T-helper 1 cell treated with Interleukin-12 subunit alpha and Interleukin-12 subunit beta and Interleukin-4 antibody, amounts not matched to agents 30 ng/mL and 1 ng/mL, for 36 hours (primary cell): ENCODE data around the gene SLC17A3. TPM values are rescaled to one million over a fixed set of nuclear protein-coding genes. Genes with fewer than 3 reads are reported as not detected.

ENCODE experiments used
- intact Hi-C: fragments of 100-400 bp; cut with micrococcal nuclease; formaldehyde crosslinking; loops from one replicate; pipeline ENCODE4 v1.15.1; 2024
- total RNA-seq: library from RNA; stranded (reverse); gene quantifications from 2 replicates; pipeline ENCODE4 v1.2.3, GENCODE V29; 2022

SLC17A3 gene
- total RNA-seq, 1 donor from 2014 or later, result 0.59 TPM

GRCh38 chr6:25842526-25842925 lies 31.5 kb downstream of the SLC17A3 start:
- intact Hi-C loops, result no loop called here

- intact Hi-C loops, result no loop called here
Measured at GRCh38 chr6:25835442-25836283, 38.4 kb downstream of the SLC17A3 start.

GRCh38 chr6:25834950-25835349 lies 39.1 kb downstream of the SLC17A3 start:
- intact Hi-C loops, result no loop called here

DNA sequence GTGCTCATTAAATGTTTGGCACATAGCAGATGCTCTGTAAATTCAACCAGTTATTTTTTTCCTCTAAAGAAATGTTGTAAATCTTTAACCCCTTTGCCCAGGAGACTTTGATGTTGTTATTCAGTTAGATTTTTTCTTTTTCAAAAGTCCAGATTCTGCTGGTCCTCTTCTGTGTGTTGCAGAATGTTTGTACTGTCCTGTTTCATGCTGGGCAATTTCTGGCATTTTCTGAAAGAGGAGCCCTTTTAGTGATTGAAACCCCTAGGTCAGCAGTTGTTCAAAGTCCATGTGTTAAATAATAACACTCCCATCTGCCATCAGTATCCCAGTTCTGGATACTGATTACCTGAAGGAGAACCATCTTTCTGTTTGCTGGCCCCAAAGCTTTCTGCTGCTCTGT lies 40.9 kb downstream of the SLC17A3 start:
- intact Hi-C loops, result no loop called here

DNA sequence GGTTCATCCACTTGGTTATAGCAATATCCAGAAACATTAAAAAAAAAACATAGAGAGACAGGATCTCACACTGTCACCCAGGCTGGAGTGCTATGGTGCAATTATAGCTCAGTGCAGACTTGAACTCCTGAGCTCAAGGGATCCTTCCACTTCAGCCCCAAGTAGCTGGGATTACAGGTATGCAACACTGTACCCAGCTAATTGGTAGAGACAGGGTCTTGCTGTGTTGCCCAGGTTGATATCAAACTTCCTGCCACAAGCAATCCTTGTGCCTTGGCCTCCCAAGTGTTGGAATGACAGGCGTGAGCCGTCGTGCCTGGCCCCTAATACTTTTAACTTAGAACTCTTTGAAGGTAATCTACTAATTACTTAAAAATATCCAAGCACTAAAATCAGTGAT lies 41.4 kb downstream of the SLC17A3 start:
- intact Hi-C loops, result no loop called here

DNA sequence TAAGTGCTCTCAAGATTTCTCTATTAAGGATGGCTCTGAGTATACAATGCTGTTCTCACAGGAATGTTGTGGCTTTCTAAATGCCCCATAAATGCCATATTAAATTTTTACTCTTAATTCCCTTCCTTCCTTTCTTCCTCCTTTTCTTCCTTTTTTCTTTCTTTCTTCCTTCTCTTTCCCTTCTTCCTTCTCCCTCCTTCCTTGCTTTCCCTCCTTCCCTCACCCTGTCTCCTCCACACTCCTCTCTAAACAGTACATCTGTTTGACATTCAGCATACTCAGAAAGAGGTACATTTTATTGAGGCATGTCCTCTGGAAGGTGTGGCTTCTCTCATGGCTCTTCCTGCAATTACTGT lies 41.8 kb downstream of the SLC17A3 start:
- intact Hi-C loops, result no loop called here

DNA sequence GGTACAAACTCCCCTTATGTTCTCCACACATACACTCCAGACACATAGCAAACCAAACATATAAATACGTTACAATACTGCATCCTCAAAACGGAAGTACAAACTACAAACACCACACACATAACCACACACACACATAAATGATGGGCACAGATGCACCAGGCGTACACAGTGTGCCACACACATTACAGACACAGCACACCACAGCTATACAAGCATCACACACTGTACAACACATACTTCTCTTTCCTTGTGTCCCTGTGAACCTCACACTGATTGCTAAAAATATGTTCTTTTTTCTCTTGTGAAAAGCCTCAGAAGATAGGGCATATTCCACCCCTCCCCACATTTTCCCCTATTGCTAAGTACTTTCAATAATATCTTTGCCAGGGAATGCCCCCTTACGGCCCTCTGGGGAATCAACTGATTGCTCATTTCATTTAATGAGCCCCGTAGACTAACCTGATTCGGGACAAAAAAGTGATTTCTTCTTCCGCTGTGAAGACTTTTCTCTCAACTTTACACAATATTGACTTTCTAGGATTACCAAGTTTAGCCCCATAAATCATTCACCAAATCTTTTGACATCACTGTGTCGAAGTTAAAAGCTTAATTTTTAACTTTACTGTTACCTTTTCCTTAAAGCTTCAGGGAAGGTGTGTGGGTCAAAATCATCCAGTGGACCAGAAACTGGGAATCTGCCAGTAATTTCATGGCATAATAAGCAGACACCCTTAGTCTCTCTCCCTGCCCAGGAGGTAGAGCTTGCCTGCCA lies 42.3 kb downstream of the SLC17A3 start, which contains the start of gene SLC17A1:
Gene SLC17A1, minus strand, starts transcription at position 521 of the 775 bp plus-strand sequence. CDS start 1,495 bp downstream, outside the sequence.
- intact Hi-C loops, result no loop called here

- intact Hi-C loops, result no loop called here
Measured at GRCh38 chr6:25830458-25830857, 43.6 kb downstream of the SLC17A3 start.

DNA sequence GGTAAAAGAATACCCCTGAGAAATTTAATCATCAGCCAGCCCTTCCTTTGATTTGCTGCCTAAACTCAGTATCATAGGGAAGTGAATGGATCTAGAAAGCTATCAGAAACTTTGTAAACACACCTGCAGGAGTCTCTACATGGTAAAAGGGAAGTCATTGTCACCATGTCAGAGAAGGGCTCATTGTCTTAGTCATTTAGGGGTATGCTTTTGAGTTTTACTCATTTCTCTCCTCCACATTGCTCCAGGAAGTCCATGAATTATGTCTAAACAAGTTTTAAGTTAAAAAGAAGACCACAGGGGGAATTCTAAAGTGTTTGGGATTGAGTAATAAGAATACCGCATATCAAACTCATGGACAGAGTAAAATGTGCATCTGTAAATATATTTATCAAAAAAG lies 44.7 kb downstream of the SLC17A3 start:
- intact Hi-C loops, result no loop called here

- intact Hi-C loops, result no loop called here
Measured at GRCh38 chr6:25821341-25821740, 52.7 kb downstream of the SLC17A3 start.

DNA sequence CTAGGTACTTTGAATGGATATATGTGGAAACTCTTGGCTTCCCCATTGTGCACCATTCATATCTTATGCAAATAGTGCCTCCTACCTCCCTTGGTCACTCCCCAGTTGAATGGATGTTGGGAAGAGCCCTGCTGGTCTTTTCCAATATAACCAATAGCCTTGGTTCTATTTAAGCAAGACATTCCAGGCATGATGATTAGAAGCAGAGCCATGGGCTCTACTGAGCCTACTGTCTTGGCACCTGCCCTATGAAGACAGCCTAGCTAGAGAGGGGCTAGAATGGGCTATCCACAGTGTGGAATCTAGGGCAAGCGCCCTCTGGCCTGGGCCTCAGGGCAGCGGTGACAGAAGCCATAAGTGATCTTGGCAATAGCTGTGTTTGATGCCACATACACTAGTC lies 57.8 kb downstream of the SLC17A3 start:
- intact Hi-C loops, result no loop called here

DNA sequence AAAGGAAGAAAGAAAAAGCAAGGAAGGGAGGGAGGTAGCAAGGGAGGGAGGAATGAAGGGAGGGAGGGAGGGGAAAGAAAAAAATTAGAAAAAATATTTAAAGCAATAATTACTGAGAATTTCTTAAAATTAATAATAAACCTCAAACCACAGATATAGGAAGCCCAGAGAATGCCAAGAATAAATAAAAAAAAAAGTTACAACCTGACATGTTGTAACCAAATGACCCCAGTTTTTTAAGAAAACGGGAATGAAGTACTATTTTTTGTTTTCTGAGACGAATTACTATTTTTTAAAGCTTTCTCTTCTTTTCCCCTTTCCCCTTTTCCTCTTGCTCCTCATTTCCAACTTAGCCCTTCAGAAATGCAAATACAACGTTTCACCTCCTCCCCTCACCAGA lies 58.8 kb downstream of the SLC17A3 start:
- intact Hi-C loops, result no loop called here

- intact Hi-C loops, result no loop called here
Measured at GRCh38 chr6:25804804-25805203, 69.2 kb downstream of the SLC17A3 start.

GRCh38 chr6:25801436-25801835 lies 72.6 kb downstream of the SLC17A3 start:
- intact Hi-C loops, result no loop called here

Other genes starting within 250 kb of the SLC17A3 start
- not detected in 2 replicates for gene SCGN, start 222.0 kb downstream of the SLC17A3 start, total RNA-seq
- not detected in 2 replicates for gene SLC17A4, start 119.5 kb downstream of the SLC17A3 start, total RNA-seq
- gene SLC17A1, start 42.2 kb downstream of the SLC17A3 start, total RNA-seq, result 0.15 TPM in 1 of 2 replicates, not detected in the other
- not detected in 2 replicates for gene SLC17A2, start 56.4 kb upstream of the SLC17A3 start, total RNA-seq
- 29.2 and 29.4 TPM in 2 replicates for gene TRIM38, start 88.6 kb upstream of the SLC17A3 start, total RNA-seq
- 2.6 and 4.2 TPM in 2 replicates for gene HFE, start 213.2 kb upstream of the SLC17A3 start, total RNA-seq